ENCODE data around the gene SMG7.

SMG7 gene

DNA sequence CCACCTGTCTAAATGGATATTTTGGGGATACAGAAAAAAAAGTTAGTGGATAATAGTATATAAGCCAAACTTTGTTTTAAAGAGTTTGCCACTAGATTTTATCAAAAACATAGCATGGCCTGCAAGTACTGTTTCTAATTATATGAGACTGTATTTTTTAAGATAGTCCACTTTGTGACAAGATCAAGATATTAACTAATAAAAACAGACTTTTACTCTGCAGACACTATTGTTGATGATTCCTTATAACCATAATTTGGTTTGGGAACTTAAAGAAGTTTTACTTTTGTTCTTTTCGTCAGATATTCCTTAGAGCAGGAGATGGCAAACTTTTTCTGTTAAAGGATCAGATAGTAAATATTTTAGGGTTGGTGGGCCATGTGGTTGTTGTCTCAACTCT is 36.4 kb downstream of the SMG7 start:
- no peak for DNase-seq (ENCODE audit: low read depth in 2 of 2)

DNA sequence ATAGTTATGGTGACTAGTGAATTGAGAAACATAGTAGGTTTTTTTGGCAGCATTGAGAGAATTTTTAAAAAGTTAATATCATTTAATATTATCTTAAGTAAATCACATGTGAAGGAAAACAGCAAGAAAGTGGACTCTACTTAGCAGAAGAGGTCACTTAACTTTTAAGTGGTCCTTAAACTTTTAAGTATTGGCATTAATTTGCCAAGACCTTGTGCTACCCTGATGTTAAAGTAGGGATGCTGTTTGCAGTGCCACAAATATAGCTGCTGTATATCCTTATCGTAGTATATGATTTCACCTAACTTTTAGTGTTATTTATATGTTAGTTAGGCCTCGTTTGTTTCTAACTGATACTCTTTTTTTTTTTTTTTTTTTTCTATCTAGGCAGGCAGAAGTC is 40.2 kb downstream of the SMG7 start:
- no peak for DNase-seq (ENCODE audit: low read depth in 2 of 2)

DNA sequence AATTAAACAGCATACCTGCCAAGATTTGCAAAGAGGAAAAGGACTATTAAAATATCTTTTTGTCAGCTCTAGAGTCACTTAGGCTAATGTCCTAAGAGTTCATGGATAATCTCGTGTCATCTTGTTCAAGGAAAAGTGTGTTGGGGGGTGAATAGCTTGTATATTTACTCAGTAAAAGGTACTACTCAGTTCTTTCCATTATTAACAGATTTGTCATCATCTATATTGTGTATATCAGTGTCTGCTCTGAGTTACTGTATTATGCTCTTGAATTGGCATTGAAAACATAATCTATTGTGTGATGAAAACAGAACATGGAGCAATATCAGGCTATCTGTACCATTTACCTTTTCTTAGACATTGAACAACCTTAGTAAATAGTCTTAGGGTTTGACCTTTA is 41.9 kb downstream of the SMG7 start:
- DNase-seq (ENCODE audit: low read depth in 2 of 2), result no peak

DNA sequence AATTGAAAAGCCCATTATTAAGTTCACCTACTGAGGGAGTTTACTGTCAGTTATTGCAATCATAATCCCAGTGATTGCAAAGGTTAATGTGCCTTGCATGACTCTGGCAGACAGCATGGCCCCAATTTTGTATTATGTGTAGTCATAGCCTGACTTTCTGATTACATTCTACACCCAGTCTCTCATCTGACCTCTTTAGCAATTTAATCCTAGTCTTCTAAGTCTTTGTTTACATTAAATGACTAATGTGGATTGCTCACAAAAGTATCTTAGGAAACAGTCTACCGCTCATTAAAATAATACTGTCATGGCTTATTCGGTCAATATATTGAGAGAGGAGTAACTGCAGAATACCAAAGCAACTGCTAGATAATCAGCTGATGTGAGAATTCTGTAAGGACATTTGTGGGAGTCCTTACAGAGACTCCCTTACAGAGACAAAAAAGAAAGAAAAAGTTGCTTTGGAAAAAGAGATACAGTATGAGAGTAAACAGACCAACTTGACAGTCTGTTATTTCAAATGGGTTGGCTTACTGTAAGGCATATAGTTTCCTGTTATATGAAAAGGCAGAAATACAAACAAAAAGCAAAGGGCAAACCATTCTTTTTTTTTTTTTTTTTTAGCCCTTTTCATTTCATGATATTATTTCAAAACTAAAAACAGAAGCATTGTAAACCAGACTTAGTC is 42.8 kb downstream of the SMG7 start:
- DNase-seq (ENCODE audit: low read depth in 2 of 2), result no peak

DNA sequence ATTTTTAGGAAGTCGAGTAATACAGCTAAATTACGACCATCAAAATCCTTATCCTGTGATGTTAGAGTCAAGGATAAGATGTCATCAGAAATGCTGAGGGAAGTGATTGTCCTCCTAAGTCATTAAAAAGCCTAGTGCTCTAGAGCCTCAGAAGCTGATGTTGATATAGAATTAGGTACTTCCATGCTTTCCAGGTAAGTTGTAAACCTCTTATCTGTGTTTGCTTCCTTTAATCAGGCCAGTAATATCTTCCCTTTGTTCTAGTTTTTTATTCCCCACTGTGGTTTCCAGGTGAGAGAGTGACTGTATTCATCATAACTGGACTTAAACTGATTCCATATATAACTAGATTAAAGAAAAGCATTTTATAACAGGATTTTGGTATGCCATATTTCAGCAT is 44.4 kb downstream of the SMG7 start:
- no peak for DNase-seq (ENCODE audit: low read depth in 2 of 2)

DNA sequence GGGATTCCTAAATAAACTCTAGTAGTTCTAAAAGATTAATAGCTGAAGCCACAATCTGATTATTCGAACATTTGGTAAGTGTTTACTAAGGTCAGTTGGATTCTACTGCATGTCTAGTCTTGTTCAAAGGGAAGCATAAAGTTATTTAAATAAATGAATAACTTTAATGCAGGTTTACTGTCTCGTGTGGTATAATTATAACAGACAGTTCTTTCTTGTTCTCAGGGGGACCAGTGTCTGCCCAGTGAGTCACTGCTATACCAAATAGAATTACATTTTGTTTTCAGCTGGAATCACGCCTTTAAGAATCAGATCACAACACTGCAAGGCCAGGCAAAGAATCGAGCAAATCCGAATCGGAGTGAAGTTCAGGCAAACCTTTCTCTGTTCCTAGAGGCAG is 45.1 kb downstream of the SMG7 start:
- DNase-seq (ENCODE audit: low read depth in 2 of 2), result no peak

DNA sequence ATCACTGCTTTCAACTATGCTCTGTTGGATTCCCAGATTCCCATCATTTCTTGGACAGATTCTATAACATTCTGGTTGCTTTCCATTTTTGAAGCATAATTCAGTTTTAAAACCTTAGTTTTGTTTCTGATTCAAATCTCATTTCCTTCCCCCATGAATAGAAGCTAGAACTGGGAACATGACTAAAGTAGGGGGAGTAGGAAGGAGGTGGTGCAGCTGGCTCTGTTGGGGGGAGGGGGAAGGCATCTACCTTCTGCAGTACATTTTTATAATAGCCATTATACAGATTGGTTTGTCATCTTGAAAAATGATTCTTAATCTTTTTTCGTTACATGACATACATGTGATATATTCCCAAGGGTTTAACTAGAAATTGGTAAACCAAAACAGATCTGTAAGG is 48.1 kb downstream of the SMG7 start:
- no peak for DNase-seq (ENCODE audit: low read depth in 2 of 2)

DNA sequence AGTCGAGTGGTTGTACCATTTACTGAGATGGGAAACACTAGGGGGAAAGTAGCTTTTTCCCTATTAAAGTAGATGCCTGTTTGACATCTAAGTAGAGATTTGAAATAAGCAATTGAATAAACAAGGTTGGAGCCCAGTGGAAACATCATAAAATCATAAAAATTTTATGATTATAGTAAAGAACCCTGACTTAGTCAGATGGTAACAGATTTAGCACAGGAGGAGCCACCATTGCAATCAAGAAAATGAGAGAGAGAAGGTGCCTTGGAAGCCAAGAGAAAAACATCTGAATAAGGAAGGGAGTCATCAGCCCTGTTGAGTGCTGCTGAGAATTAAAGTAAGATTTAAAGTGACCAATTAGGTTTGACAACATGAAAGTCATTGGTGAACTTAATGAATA is 49.8 kb downstream of the SMG7 start:
- DNase-seq (ENCODE audit: low read depth in 2 of 2), result no peak

DNA sequence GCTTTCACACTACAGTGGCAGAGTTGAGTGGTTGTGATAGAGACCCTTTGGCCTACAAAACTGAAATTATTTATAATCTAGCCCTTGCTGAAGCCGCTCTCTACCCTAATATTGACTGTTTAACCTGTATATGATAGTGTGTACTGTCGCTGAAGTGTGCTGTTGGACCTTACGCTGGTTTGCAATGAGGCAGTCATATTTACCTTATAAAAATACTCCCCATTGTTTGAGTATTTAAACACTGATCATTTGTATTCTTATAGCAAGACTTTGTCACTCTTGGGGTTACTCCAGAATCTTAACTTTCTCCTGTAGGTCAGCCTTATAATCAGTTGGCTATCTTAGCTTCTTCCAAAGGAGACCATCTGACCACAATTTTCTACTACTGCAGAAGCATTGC is 56.3 kb downstream of the SMG7 start:
- DNase-seq (ENCODE audit: low read depth in 2 of 2), result no peak

DNA sequence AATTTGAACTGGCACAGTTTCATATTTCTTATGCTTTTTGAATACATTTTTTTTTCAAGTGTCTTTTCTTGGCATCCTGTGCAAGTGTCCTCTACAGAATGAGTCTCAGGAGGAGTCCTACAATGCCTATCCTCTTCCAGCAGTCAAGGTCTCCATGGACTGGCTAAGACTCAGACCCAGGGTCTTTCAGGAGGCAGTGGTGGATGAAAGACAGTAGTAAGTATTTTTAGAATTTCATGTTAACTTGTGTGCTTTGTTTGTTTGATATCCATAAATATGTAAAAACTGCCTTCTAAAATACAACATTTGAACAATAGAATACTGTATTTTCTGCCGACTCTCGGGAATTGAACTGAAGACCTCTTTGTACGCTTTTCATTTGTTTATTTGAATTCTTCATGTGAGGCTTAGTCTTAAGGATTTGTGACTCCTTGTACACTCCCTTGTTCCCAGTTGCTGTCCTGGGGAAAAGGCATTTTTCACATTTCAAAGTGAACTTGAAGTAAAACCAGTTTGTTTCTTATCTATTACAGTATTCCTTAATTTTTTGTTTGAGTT is 61.4 kb downstream of the SMG7 start:
- DNase-seq (ENCODE audit: low read depth in 2 of 2), result no peak

DNA sequence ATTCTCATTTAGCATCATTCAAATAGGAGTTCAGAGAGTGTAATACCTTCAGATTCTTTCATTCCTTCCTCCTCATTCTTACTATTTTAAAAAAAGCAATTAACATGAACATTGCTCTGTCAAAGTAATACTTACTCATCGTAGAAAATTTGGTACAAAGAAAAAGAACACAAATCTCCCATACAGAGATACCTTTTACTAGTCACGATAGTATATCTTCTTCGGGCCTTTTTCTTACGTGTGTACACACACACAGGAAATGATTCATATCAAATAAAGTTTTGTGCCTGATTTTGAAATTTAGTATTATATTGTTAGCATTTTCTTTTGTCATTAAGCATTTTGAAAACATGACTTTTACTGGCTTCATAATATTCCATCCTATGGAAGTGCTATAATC is 65.1 kb downstream of the SMG7 start:
- no peak for DNase-seq (ENCODE audit: low read depth in 2 of 2)

DNA sequence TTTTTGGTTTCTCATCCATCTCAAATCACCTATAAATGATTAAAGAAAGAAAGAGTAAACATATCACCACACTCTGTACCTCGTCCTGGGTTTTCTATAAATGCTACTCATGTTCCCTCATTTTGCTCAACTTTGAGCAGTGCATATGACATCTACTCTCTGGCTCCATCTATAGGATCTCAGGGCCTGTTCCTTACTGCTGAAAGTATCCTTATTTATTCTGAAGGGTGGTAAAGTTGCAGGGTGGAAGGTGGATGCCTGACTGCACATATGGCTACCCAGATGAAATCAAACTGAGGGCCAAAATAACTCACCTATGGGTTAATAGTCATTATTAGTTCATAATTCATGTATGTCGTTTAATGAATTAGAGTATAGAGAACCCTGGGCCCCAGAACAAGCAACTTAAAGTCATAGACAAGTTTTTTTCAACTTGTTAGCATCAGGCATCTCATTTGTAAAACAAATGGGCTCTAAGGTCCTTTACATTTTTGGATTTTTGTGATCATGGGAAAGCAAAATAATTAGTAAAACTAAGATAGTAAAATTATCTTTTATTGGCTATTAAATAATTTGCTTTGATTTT is 71.4 kb downstream of the SMG7 start:
- DNase-seq (ENCODE audit: low read depth in 2 of 2), result no peak

DNA sequence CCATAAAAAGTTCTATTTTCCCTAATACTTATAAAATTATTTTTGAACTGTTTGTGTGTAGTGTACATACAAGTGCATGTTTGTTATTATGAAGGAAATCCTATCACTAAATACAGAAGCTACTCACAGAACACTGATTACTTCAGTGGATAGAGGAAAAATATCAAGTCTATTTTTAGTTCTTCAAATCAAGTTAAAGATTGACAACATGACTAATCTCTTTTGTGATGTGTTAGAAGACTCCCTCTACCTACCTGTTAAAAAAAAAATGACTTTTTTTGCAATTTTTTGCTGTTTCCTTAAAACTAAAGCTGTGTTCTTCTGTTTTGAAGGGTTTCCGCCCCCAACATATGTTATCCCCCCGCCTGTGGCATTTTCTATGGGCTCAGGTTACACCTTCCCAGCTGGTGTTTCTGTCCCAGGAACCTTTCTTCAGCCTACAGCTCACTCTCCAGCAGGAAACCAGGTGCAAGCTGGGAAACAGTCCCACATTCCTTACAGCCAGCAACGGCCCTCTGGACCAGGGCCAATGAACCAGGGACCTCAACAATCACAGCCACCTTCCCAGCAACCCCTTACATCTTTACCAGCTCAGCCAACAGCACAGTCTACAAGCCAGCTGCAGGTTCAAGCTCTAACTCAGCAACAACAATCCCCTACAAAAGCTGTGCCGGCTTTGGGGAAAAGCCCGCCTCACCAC is 72.4 kb downstream of the SMG7 start:
- no peak for DNase-seq (ENCODE audit: low read depth in 2 of 2)

DNA sequence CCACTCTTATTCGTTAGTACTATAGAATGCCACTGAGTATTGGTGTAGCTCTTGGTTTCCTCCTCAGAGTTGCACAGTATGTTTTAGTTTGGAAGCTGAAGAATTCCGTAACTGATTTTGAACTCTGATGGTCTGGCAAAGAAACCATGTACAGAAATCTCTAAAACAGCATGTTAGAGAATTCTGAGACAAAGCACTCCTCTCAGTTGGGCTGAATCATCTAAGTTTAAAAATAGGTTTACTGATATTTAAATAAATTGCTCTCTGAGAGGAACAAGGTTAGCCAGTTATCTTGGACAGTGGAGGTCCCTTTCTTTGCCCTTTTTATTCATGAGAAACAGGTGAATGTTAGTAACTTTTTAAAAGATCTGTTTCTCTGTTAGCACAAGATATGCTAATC is 74.1 kb downstream of the SMG7 start:
- DNase-seq (ENCODE audit: low read depth in 2 of 2), result no peak

DNA sequence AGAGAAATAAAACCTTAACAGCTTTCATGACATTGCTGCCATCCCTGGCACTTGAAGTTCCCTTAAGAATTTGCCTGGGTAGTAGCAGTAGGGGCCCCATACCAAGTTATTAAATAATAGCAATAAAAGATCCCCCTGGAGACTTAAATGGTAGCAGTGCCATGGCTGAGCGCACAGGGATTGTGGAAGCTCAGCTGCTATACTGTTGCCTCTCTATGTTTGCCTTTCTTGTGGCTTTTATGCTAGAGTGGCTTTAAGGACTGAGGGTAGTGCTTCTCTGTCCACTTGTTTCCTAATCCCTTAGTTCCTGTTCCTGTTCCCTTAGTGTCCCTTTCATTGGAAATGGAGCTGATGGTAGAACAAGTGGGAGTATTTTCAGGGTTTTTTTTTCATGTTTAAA is 75.8 kb downstream of the SMG7 start:
- no peak for DNase-seq (ENCODE audit: low read depth in 2 of 2)

DNA sequence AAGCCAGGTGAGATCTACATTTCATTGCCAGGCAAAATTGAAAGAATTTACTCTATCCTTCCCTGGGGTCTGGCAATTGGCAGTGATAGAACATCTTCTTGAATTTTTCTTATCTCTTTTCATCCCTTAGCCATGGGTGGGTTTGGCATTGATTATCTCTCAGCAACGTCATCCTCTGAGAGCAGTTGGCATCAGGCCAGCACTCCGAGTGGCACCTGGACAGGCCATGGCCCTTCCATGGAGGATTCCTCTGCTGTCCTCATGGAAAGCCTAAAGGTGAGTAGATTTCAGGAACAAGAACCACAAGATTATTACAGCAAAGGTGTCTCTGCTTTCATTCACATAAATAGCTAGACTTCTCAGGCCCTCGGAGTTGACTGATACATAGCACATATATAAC is 78.6 kb downstream of the SMG7 start:
- DNase-seq (ENCODE audit: low read depth in 2 of 2), result no peak

DNA sequence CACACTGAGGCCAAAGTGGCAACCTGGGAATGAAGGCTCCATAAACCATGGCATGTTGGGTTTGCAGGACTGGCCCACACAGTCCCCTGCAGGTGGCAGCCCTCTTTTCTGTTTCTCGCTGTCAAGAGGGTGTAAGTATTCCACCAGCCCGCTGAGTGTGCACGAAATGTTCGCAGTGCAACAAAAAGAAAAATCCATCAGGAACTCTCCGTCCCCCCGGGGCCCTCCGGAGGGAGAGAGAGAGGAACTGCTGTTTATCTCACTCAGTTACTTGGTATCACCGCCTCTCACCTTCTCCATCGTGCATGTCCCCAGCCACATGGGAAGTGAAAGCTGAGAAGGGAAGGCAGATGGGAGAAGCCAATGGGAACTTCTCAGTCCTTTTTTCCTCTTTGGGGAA is 79.6 kb downstream of the SMG7 start:
- DNase-seq (ENCODE audit: low read depth in 2 of 2), result no peak

DNA sequence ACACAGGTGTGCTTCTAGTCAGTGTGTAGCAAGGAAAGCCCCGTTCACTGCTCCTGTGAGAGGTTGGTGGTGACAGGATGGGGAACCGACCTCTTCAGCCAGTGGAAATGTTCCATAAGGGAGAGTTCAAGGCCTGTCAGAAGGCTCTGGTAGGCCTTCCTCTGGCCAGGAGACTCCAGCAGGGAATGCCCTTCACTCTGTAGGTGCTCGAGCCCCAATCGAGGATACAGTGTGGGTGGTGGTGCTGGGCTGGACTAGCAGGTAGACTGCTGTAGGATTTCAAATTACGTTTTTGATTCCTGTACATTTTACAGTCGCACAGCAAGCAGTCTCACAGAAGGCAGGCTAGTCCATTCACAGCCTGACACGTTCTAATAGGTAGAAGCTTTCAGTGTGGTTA is 80.1 kb downstream of the SMG7 start:
- DNase-seq (ENCODE audit: low read depth in 2 of 2), result no peak

DNA sequence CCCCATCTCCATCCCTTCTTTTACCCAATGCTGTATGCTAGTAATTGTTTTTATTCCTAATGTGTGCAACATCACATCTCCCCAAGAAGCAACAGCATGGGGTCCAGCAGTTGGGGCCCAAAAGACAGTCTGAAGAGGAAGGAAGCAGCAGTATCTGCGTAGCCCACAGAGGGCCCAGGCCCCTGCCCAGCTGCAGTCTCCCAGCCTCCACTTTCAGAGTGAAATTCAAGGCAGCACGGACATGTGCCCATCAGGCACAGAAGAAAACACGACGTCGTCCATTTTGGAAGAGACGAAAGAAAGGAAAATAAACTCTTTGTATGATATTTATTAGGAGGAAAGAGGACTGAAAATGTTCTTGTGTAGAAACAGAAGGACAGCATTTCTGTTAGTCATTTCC is 80.6 kb downstream of the SMG7 start:
- DNase-seq (ENCODE audit: low read depth in 2 of 2), result no peak

DNA sequence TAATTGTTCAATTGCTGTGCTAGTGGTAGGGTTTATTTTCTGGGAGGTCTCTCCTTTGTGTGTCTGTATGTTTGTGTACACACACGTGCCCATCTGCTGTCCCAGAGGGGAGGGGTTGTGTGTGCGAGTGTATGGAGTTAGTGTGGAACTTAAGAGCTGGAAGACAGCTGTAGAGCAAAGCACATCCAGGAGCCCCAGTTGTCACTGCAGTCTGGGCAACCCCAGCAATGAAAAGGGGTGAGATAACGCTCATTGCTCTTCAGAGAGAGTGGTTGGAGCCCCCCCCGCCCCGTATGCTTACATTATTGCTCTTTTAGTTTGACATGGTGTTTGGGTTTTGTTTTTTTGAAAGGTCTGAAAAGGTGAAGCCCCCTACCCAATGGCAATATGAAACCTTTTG is 81.0 kb downstream of the SMG7 start:
- no peak for DNase-seq (ENCODE audit: low read depth in 2 of 2)

DNA sequence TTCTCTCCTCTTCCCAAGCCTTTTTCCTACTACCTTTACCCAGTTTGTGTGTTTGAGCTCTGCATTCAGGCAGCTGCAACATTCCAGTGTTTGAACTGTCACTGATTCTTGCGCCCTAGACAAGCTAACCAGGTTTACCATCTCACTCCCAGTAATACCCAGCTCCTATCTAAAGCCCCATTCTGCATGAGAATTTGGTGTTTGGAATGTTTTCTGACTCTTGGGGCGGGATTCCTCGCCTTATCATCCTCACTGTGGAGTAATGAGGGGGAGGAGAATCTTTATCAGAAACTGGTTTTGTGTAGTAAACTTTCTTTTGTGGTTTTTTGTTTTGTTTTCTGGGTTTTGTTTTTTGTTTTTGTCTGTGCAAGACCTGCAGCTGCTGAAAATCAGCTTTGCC is 81.5 kb downstream of the SMG7 start:
- DNase-seq (ENCODE audit: low read depth in 2 of 2), result no peak

DNA sequence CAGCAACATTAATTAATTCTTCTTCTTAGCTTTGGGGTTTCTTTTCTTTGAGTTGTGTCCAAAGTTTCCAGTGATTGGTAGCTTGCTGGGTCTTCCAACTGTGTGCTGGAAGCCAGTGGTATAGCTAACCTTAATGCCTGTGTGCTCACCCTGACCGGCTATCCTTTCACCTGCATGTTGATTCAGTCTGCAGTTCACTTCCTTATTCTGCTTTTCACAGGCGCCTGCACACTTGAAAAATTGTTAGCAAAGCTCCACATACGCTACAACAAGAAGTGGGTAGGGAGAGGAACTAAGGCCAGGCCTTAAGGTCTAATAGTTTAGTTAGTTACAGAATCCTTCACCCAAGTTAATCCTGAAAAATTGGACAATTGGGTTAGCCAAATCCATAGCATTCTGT is 82.3 kb downstream of the SMG7 start:
- no peak for DNase-seq (ENCODE audit: low read depth in 2 of 2)

DNA sequence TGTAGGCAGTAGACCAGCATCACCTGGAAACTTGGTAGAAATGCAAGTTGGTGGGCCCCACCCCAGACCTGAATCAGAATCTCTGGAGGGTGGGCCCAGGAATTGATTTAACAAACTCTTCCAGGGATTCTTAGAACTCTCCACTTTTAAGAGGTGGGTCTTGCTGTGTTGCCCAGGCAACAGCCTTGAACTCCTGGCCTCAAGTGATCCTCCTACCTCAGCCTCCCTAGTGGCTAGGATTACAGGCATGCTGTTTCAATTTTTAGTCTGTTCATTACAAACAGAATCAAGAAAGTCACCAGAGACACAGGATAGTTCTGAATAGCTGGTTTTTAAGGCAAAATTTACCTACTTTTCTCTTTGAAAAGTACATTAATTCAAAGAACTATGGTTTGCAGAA is 86.8 kb downstream of the SMG7 start:
- DNase-seq (ENCODE audit: low read depth in 2 of 2), result no peak
